K562 (cell line): ENCODE results near the gene KCP. TPM values are rescaled to one million over a fixed set of nuclear protein-coding genes. Genes with fewer than 3 reads are reported as not detected.

Source experiments
- ATAC-seq: fragments of 200-7000 bp; cut with Tn5 transposase; 3 replicates; pipeline ENCODE4 v1.9.1; 2020; ENCODE audit warnings: moderate library complexity
- BruUV-seq: library from RNA; stranded (reverse); fragments of 400-500 nt; replicated peaks from 2 replicates; lab custom pipeline; 2021; lab: Mats Ljungman, UMichigan
- CTCF ChIA-PET: fragments of 300-600 bp; formaldehyde crosslinking; extraction: SDS; loops from one replicate; lab custom pipeline; 2021; ENCODE audit warnings: low intra/inter-chr PET ratio; lab: Yijun Ruan, JAX
- POLR2A ChIA-PET: fragments of 300-600, 350-650 bp; sonication (Branson Sonifier 250); formaldehyde crosslinking; extraction: SDS; loops from one replicate; lab custom pipeline; 2021; ENCODE audit warnings: antibody characterized with exemption, inconsistent platforms; lab: Yijun Ruan, JAX
- DNase-seq, 4 experiments: peaks; one replicate each; pipeline versions ENCODE4 v3.0.0 to v3.0.0-alpha.2; 2011 to 2018; ENCODE audit warnings: low spot score in 3 of 4, mixed read lengths in 3 of 4; ENCODE audit errors: extremely low read depth in 1 of 4
- FAIRE-seq: peaks from 2 replicates; lab custom pipeline; 2011; peaks lifted over from hg19 to GRCh38; lab: Jason Lieb, UNC
- H2AFZ ChIP-seq: 2 replicates; pipeline ENCODE4 v1.6.0; 2011; ENCODE audit warnings: low read depth, low read length, control low read depth, inconsistent platforms
- H3K27ac ChIP-seq: fragments of 200-600 bp; 3 replicates; pipeline ENCODE4 v1.8.0; 2011; ENCODE audit warnings: low read depth, mild to moderate bottlenecking, control low read depth, inconsistent platforms, low read length, moderate library complexity, mixed read lengths; ENCODE audit errors: extremely low read depth
- H3K27me3 ChIP-seq, 2 experiments: fragments of 300-600 bp in 1 of 2; 2 replicates in 1 of 2; 3 replicates in 1 of 2; pipeline versions ENCODE4 v1.6.0 to v1.8.0; 2011; ENCODE audit warnings: inconsistent platforms in 2 of 2, low read length in 2 of 2, mild to moderate bottlenecking in 1 of 2, mixed read lengths in 1 of 2, moderate library complexity in 1 of 2; ENCODE audit not compliant: control insufficient read depth in 2 of 2, insufficient read depth in 2 of 2
- H3K36me3 ChIP-seq: fragments of 300-600 bp; 3 replicates; pipeline ENCODE4 v1.8.0; 2011; ENCODE audit warnings: mild to moderate bottlenecking, low read length, inconsistent platforms; ENCODE audit not compliant: control insufficient read depth, insufficient read depth
- H3K4me1 ChIP-seq, 2 experiments: fragments of 200-600 bp in 1 of 2; replicated peaks in 1 of 2; 2 replicates in 1 of 2; 3 replicates in 1 of 2; pipeline versions ENCODE4 v1.5.1 to v1.8.0; 2011; ENCODE audit warnings: inconsistent platforms in 2 of 2, low read length in 2 of 2, mild to moderate bottlenecking in 1 of 2, mixed read lengths in 1 of 2, moderate library complexity in 1 of 2; ENCODE audit not compliant: control insufficient read depth in 2 of 2, insufficient read depth in 2 of 2
- H3K4me2 ChIP-seq: 2 replicates; pipeline ENCODE4 v1.6.1; 2011; ENCODE audit warnings: low read length, control low read depth, inconsistent platforms, mixed read lengths; ENCODE audit not compliant: insufficient read depth
- H3K4me3 ChIP-seq: fragments of 200-600 bp; sonication (generic), shearing (Covaris generic); 2 replicates; pipeline ENCODE4 v1.5.1; 2016; ENCODE audit warnings: control low read depth, inconsistent platforms
- H3K79me2 ChIP-seq: fragments of 200-600 bp; 3 replicates; pipeline ENCODE4 v1.8.0; 2011; ENCODE audit warnings: low read length, inconsistent platforms; ENCODE audit not compliant: control insufficient read depth, insufficient read depth
- H3K9ac ChIP-seq, 2 experiments: 2 replicates each; pipeline versions ENCODE4 v1.6.0 to v1.6.1; 2011; ENCODE audit warnings: low read depth in 2 of 2, low read length in 2 of 2, control low read depth in 1 of 2, inconsistent platforms in 1 of 2, mild to moderate bottlenecking in 1 of 2, mixed read lengths in 1 of 2; ENCODE audit not compliant: insufficient read depth in 1 of 2
- H3K9me1 ChIP-seq: one replicate; pipeline ENCODE4 v1.6.0; 2011; ENCODE audit warnings: inconsistent platforms, mild to moderate bottlenecking, low read length, moderate library complexity; ENCODE audit not compliant: control insufficient read depth, insufficient read depth
- H3K9me3 ChIP-seq: replicated peaks from 2 replicates; pipeline ENCODE4 v1.5.1; 2011; ENCODE audit warnings: low read depth, low read length, inconsistent platforms; ENCODE audit not compliant: control insufficient read depth, insufficient read depth
- H4K20me1 ChIP-seq: replicated peaks from 2 replicates; pipeline ENCODE4 v1.6.1; 2011; ENCODE audit warnings: low read length, inconsistent platforms, mixed read lengths; ENCODE audit not compliant: control insufficient read depth, insufficient read depth
- HNRNPK ChIP-seq: fragments of 200-400 bp; formaldehyde crosslinking; IDR thresholded peaks from one replicate; pipeline ENCODE4 v1.6.1; 2018; ENCODE audit warnings: mild to moderate bottlenecking, low read depth, low read length; ENCODE audit not compliant: poor library complexity, severe bottlenecking
- WGBS: fragments of 100-300 bp; shearing (Covaris generic); methylation state at CpG from one replicate; pipeline ENCODE4 v1.1.6; 2016; ENCODE audit warnings: low coverage, mixed read lengths; ENCODE audit not compliant: insufficient coverage; ENCODE audit errors: missing lambda C conversion rate; 5-methylcytosine and 5-hydroxymethylcytosine counted together
- in situ Hi-C: fragments of 300-500 bp; cut with MboI; formaldehyde crosslinking; loops from 4 replicates; pipeline ENCODE4 v1.15.0; 2018; ENCODE audit warnings: inconsistent platforms, mixed read lengths
- intact Hi-C: fragments of 100-400 bp; cut with micrococcal nuclease; formaldehyde crosslinking; loops from 2 replicates; pipeline ENCODE4 v1.14.2; 2022
- polyA plus RNA-seq, 8 experiments: library from polyadenylated mRNA; depleted of rRNA in 4 of 8; stranded (reverse) in 5 of 8; unstranded in 3 of 8; fragments of >200 nt; fragmentation: Nextera tagmentation in 2 of 8; fragmentation: Illumina TruSeq in 1 of 8; extraction: Ambion mirVana in 2 of 8; extraction: Trizol in 1 of 8; gene quantifications; 2 replicates each; pipeline versions ENCODE4 v1.2.1 to v1.2.3, GENCODE V29; 2011 to 2014; ENCODE audit warnings: inconsistent platforms in 1 of 8, missing spikeins in 1 of 8
- total RNA-seq, 7 experiments: library from RNA; depleted of rRNA in 6 of 7; stranded (reverse); fragments of >200 nt in 6 of 7; fragmentation: Illumina TruSeq in 2 of 7; extraction: Trizol in 2 of 7; gene quantifications; 2 replicates each; pipeline versions ENCODE4 v1.2.1 to v1.2.3, GENCODE V29; 2011 to 2021; ENCODE audit warnings: low replicate concordance in 1 of 7
- TF ChIP-seq, protein P1 (sequence below), 2 experiments: fragments of 450-650 bp; formaldehyde crosslinking in 1 of 2; IDR thresholded peaks; 2 replicates each; pipeline versions ENCODE4 v1.4.0 to v1.6.1; 2014 to 2020; ENCODE audit warnings: mild to moderate bottlenecking in 2 of 2, borderline replicate concordance in 1 of 2, low read depth in 1 of 2

Gene KCP
- total and polyA plus RNA-seq, 9 of the 15 experiments (the other 6 are each of a cell fraction or from before 2014, with no cell fraction given) = 0.06 to 0.17 (median 0.12) TPM; not detected in 3

DNA sequence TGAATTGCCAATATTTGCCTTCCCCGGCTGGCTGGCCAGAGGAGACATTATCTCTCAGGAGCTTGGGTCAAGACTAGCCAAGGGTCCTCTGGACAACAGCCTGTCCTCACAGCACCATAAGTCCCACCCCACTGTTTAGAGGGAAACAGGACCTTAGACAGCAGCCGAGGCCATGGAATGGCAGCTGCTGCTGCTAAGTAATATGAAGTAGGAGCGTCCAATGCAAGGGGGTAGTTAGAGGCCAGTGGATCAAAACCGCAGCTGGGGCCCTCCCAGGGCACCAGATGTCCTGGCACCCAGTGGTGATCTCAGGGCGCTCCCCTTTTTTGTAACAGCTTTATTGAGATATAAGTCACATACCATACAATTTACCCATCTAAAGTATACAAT lies 12.9 kb upstream of the KCP start:
- Histone ChIP-seq H3K27me3 (peaks cover 55 to 66% of the 10 kb centered on the region in 2 experiments), H3K79me2 (no peaks in the 10 kb centered on the region), H3K9me1 (no peaks in the 10 kb centered on the region), H3K36me3 (no peaks in the 10 kb centered on the region), H3K9ac (no peak overlapping the region), H4K20me1 (no peaks in the 10 kb centered on the region), H3K4me1 (no peaks in the 10 kb centered on the region), H3K4me3 (no peak overlapping the region), H2AFZ (no peak overlapping the region), H3K27ac (no peak overlapping the region), H3K9me3 (no peaks in the 10 kb centered on the region), H3K4me2 (no peak overlapping the region)
- WGBS = 0% methylated on average over 5 of the region's 5 CpGs
- POLR2A ChIA-PET = interaction anchor here (1.3 to 2.1 kb wide), 2 partner anchors 9 to 12 kb away, joined by 5 to 10 read pairs; no protein-coding TSS in a partner anchor
- intact Hi-C loops = loop anchor here (5.0 kb wide), 1 partner anchor 289 kb away; no protein-coding TSS in a partner anchor
- ATAC-seq (peak; percentile 48), DNase-seq (no peak), FAIRE-seq (no peak)
- in situ Hi-C loops = no loop called here
- no TSS peak for BruUV-seq
- CTCF ChIA-PET = no interaction called here
- no peak for TF ChIP-seq HNRNPK
- TF ChIP-seq, protein P1, sequence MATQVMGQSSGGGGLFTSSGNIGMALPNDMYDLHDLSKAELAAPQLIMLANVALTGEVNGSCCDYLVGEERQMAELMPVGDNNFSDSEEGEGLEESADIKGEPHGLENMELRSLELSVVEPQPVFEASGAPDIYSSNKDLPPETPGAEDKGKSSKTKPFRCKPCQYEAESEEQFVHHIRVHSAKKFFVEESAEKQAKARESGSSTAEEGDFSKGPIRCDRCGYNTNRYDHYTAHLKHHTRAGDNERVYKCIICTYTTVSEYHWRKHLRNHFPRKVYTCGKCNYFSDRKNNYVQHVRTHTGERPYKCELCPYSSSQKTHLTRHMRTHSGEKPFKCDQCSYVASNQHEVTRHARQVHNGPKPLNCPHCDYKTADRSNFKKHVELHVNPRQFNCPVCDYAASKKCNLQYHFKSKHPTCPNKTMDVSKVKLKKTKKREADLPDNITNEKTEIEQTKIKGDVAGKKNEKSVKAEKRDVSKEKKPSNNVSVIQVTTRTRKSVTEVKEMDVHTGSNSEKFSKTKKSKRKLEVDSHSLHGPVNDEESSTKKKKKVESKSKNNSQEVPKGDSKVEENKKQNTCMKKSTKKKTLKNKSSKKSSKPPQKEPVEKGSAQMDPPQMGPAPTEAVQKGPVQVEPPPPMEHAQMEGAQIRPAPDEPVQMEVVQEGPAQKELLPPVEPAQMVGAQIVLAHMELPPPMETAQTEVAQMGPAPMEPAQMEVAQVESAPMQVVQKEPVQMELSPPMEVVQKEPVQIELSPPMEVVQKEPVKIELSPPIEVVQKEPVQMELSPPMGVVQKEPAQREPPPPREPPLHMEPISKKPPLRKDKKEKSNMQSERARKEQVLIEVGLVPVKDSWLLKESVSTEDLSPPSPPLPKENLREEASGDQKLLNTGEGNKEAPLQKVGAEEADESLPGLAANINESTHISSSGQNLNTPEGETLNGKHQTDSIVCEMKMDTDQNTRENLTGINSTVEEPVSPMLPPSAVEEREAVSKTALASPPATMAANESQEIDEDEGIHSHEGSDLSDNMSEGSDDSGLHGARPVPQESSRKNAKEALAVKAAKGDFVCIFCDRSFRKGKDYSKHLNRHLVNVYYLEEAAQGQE (IDR thresholded peaks at IDR 0.05; ENCODE audit: borderline replicate concordance) = peak; percentile 54
- TF ChIP-seq, protein P1 (CRISPR knock-in tag; IDR thresholded peaks at IDR 0.05; ENCODE audit: low read depth) = no peak
